ENCODE measurements around the gene VWCE.

DNA sequence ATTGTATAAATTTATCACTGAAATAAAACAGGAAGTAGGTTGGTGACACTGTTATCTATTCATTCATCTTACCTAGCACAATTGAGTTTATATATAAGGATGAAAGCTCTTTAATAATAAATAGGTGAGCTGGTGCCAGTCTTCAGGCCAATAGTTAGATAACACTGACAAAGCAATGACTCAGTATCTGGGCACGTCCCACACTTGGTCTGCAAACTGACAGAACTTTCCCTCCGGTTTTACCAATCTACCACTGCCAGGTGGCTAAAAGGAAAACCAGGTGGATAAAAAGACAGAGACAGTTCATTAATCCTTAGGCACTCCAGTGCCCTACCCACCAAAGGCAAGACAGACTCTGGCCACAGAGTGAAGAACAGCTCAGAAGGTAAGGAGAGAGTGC, 20.1 kb upstream of the VWCE start:
- TF ChIP-seq, protein P1, sequence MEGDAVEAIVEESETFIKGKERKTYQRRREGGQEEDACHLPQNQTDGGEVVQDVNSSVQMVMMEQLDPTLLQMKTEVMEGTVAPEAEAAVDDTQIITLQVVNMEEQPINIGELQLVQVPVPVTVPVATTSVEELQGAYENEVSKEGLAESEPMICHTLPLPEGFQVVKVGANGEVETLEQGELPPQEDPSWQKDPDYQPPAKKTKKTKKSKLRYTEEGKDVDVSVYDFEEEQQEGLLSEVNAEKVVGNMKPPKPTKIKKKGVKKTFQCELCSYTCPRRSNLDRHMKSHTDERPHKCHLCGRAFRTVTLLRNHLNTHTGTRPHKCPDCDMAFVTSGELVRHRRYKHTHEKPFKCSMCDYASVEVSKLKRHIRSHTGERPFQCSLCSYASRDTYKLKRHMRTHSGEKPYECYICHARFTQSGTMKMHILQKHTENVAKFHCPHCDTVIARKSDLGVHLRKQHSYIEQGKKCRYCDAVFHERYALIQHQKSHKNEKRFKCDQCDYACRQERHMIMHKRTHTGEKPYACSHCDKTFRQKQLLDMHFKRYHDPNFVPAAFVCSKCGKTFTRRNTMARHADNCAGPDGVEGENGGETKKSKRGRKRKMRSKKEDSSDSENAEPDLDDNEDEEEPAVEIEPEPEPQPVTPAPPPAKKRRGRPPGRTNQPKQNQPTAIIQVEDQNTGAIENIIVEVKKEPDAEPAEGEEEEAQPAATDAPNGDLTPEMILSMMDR (IDR thresholded peaks at IDR 0.05) = no peak
- TF ChIP-seq POLR2A (IDR thresholded peaks at IDR 0.05) = no peak
